Liver (tissue), 9 donors: ENCODE results near the gene LRRC27. TPM values are rescaled to one million over a fixed set of nuclear protein-coding genes. Genes with fewer than 3 reads are reported as not detected.

Source experiments
- DNase-seq: peaks from one replicate; pipeline ENCODE4 v3.0.0-alpha.2; 2017; ENCODE audit warnings: low spot score
- H3K27ac ChIP-seq, 2 donors: one replicate each; pipeline ENCODE4 v1.7.0; 2013; ENCODE audit warnings: inconsistent platforms in 2 of 2, low read length in 2 of 2, control low read depth in 1 of 2, low read depth in 1 of 2, mild to moderate bottlenecking in 1 of 2
- H3K27me3 ChIP-seq, 4 donors: one replicate each; pipeline versions ENCODE4 v1.6.1 to v1.7.0; 2013; ENCODE audit warnings: low read length in 3 of 4, inconsistent platforms in 1 of 4, mild to moderate bottlenecking in 1 of 4, moderate library complexity in 1 of 4; ENCODE audit not compliant: control insufficient read depth in 4 of 4, insufficient read depth in 4 of 4
- H3K36me3 ChIP-seq, 4 donors: one replicate each; pipeline versions ENCODE4 v1.6.1 to v1.7.0; 2013; ENCODE audit warnings: low read length in 3 of 4, mild to moderate bottlenecking in 3 of 4, low read depth in 1 of 4, moderate library complexity in 1 of 4; ENCODE audit not compliant: control insufficient read depth in 4 of 4, insufficient read depth in 3 of 4
- H3K4me1 ChIP-seq, 4 donors: one replicate each; pipeline versions ENCODE4 v1.6.1 to v1.7.0; 2013; ENCODE audit warnings: low read length in 3 of 4, mild to moderate bottlenecking in 3 of 4, moderate library complexity in 1 of 4; ENCODE audit not compliant: control insufficient read depth in 4 of 4, insufficient read depth in 4 of 4
- H3K4me3 ChIP-seq, 3 donors: one replicate each; pipeline versions ENCODE4 v1.6.1 to v1.7.0; 2013; ENCODE audit warnings: low read length in 3 of 3, control low read depth in 1 of 3, low read depth in 1 of 3, mild to moderate bottlenecking in 1 of 3
- H3K9ac ChIP-seq, 2 donors: one replicate each; pipeline ENCODE4 v1.7.0; 2013; ENCODE audit warnings: low read length in 2 of 2, mild to moderate bottlenecking in 2 of 2, moderate library complexity in 2 of 2, control low read depth in 1 of 2, low read depth in 1 of 2
- H3K9me3 ChIP-seq, 4 donors: one replicate each; pipeline versions ENCODE4 v1.6.1 to v1.7.0; 2013; ENCODE audit warnings: low read length in 3 of 4; ENCODE audit not compliant: control insufficient read depth in 4 of 4
- ATF3 ChIP-seq: IDR thresholded peaks from 2 replicates; pipeline ENCODE4 v1.6.1; 2016; ENCODE audit warnings: antibody characterized with exemption
- CTCF ChIP-seq: fragments of 150-350 bp; IDR thresholded peaks from 2 replicates; pipeline ENCODE4 v1.5.1; 2017; ENCODE audit warnings: improper control_type of control experiment, low read depth, low read length; ENCODE audit not compliant: missing input control
- EGR1 ChIP-seq, 2 donors: IDR thresholded peaks; 2 replicates each; pipeline ENCODE4 v1.6.1; 2016 to 2018; ENCODE audit warnings: antibody characterized with exemption in 2 of 2, low read depth in 2 of 2
- FOXA1 ChIP-seq: IDR thresholded peaks from 2 replicates; pipeline ENCODE4 v1.6.1; 2016; ENCODE audit warnings: antibody characterized with exemption
- FOXA2 ChIP-seq: IDR thresholded peaks from 2 replicates; pipeline ENCODE4 v1.6.1; 2016; ENCODE audit warnings: antibody characterized with exemption
- GABPA ChIP-seq, 2 donors: IDR thresholded peaks in 1 of 2; conservative IDR thresholded peaks in 1 of 2; 2 replicates each; pipeline ENCODE4 v1.6.1; 2016; ENCODE audit warnings: antibody characterized with exemption in 2 of 2, mild to moderate bottlenecking in 1 of 2, moderate library complexity in 1 of 2
- HNF4A ChIP-seq, 2 donors: conservative IDR thresholded peaks; 2 replicates each; pipeline ENCODE4 v1.6.1; 2016; ENCODE audit warnings: antibody characterized with exemption in 2 of 2, mild to moderate bottlenecking in 2 of 2
- HNF4G ChIP-seq: IDR thresholded peaks from 2 replicates; pipeline ENCODE4 v1.6.1; 2016; ENCODE audit warnings: antibody characterized with exemption
- JUND ChIP-seq, 2 donors: IDR thresholded peaks; 2 replicates each; pipeline ENCODE4 v1.6.1; 2016; ENCODE audit warnings: antibody characterized with exemption in 2 of 2
- MAX ChIP-seq: IDR thresholded peaks from 2 replicates; pipeline ENCODE4 v1.6.1; 2016; ENCODE audit warnings: antibody characterized with exemption
- NR2F2 ChIP-seq: IDR thresholded peaks from 2 replicates; pipeline ENCODE4 v1.6.1; 2016; ENCODE audit warnings: antibody characterized with exemption
- RAD21 ChIP-seq, 2 donors: IDR thresholded peaks; 2 replicates each; pipeline ENCODE4 v1.6.1; 2016; ENCODE audit warnings: antibody characterized with exemption in 2 of 2, mild to moderate bottlenecking in 2 of 2
- REST ChIP-seq: IDR thresholded peaks from 2 replicates; pipeline ENCODE4 v1.6.1; 2016; ENCODE audit warnings: antibody characterized with exemption, mild to moderate bottlenecking
- RXRA ChIP-seq, 2 donors: IDR thresholded peaks; 2 replicates each; pipeline ENCODE4 v1.6.1; 2017 to 2018; ENCODE audit warnings: antibody characterized with exemption in 2 of 2, mild to moderate bottlenecking in 1 of 2
- SP1 ChIP-seq: IDR thresholded peaks from 2 replicates; pipeline ENCODE4 v1.6.1; 2018; ENCODE audit warnings: antibody characterized with exemption, mild to moderate bottlenecking
- TAF1 ChIP-seq: conservative IDR thresholded peaks from 2 replicates; pipeline ENCODE4 v1.6.1; 2016; ENCODE audit warnings: antibody characterized with exemption, mild to moderate bottlenecking
- YY1 ChIP-seq: IDR thresholded peaks from 2 replicates; pipeline ENCODE4 v1.6.1; 2016; ENCODE audit warnings: antibody characterized with exemption, mild to moderate bottlenecking
- ZBTB33 ChIP-seq: IDR thresholded peaks from 2 replicates; pipeline ENCODE4 v1.6.1; 2016; ENCODE audit warnings: antibody characterized with exemption
- WGBS: extraction: QIAGEN DNeasy Blood & Tissue Kit; methylation state at CpG from one replicate; pipeline ENCODE4 v1.1.7; 2013; 5-methylcytosine and 5-hydroxymethylcytosine counted together
- polyA plus RNA-seq, 2 donors: library from polyadenylated mRNA; stranded (reverse) in 1 of 2; unstranded in 1 of 2; fragments of 200-250 nt in 1 of 2; fragments of >200 nt in 1 of 2; fragmentation: Nextera tagmentation in 1 of 2; extraction: Ambion mirVana in 1 of 2; gene quantifications; one replicate each; pipeline versions ENCODE4 v1.2.1 to v1.2.3, GENCODE V29; 2013 to 2015
- total RNA-seq, 2 donors: library from RNA; depleted of rRNA; stranded (reverse); fragments of >200 nt; gene quantifications; one replicate each; pipeline ENCODE4 v1.2.3, GENCODE V29; 2014
- donor health status: healthy.
- donor health status: healthy.
- donor health status: healthy.
- donor health status: healthy.
- donor health status: healthy.

The LRRC27 gene
- total and polyA plus RNA-seq, 4 donors = 1.8 to 2.8 (median 2.6) TPM

- 89% methylated on average over 27 of the region's 27 CpGs for WGBS
- Histone ChIP-seq H3K9me3 (no peaks in the 10 kb centered on the region), H3K27ac (no peak overlapping the region), H3K36me3 (no peaks in the 10 kb centered on the region), H3K4me1 (peaks cover 5 to 25% (median 10%) of the 10 kb centered on the region in 4 donors), H3K9ac (no peak overlapping the region), H3K27me3 (no peaks in the 10 kb centered on the region), H3K4me3 (no peak overlapping the region)
- no peak for DNase-seq
- TF ChIP-seq FOXA1 (no peak), JUND (IDR thresholded peaks at IDR 0.05) (no peak), HNF4A (conservative IDR thresholded peaks at IDR 0.05) (no peak), RXRA (IDR thresholded peaks at IDR 0.05) (no peak), YY1 (no peak), ATF3 (no peak), EGR1 (IDR thresholded peaks at IDR 0.05; ENCODE audit: low read depth in 2 of 2) (no peak), RAD21 (IDR thresholded peaks at IDR 0.05) (no peak), GABPA (IDR thresholded peaks at IDR 0.05 in 1 of 2, conservative IDR thresholded peaks at IDR 0.05 in 1 of 2) (no peak), CTCF (no peak), FOXA2 (no peak), TAF1 (no peak), NR2F2 (no peak), MAX (no peak), REST (no peak), SP1 (no peak), HNF4G (no peak), ZBTB33 (no peak)
Observed at GRCh38 chr10:132399117-132400035, 67.4 kb downstream of the LRRC27 start.
